HG03565 (cell line): ENCODE results near the gene CLECL1.
"Not testable (repeated sequence)": the region's sequence is repeated elsewhere in the genome, so short reads cannot be mapped to it uniquely, and the experiment has no call there.

Experiments
- ATAC-seq: cut with Tn5 transposase; IDR thresholded peaks from one replicate; pipeline ENCODE4 v1.9.1; 2021; ENCODE audit warnings: mild to moderate bottlenecking, moderate library complexity; ENCODE audit not compliant: unreplicated experiment

Gene CLECL1

GRCh38 chr12:9699269-9699897 is 33.5 kb downstream of the CLECL1 start:
- no peak for ATAC-seq

GRCh38 chr12:9698681-9699080 is 34.2 kb downstream of the CLECL1 start:
- ATAC-seq, result no peak

GRCh38 chr12:9697619-9698018 is 35.3 kb downstream of the CLECL1 start:
- no peak for ATAC-seq

- not testable (repeated sequence) for ATAC-seq
Measured at GRCh38 chr12:9695661-9696060, 37.2 kb downstream of the CLECL1 start.

GRCh38 chr12:9695150-9695549 is 37.7 kb downstream of the CLECL1 start:
- ATAC-seq, result not testable (repeated sequence)

- no peak for ATAC-seq
Measured at GRCh38 chr12:9694241-9694640, 38.7 kb downstream of the CLECL1 start.

- no peak for ATAC-seq
Measured at GRCh38 chr12:9692909-9693308, 40.0 kb downstream of the CLECL1 start.

GRCh38 chr12:9687228-9687627 is 45.7 kb downstream of the CLECL1 start:
- no peak for ATAC-seq

GRCh38 chr12:9685915-9686314 is 47.0 kb downstream of the CLECL1 start:
- no peak for ATAC-seq

- ATAC-seq, result not testable (repeated sequence)
Measured at GRCh38 chr12:9685366-9685765, 47.5 kb downstream of the CLECL1 start.

- ATAC-seq, result not testable (repeated sequence)
Measured at GRCh38 chr12:9682949-9683348, 49.9 kb downstream of the CLECL1 start.

- not testable (repeated sequence) for ATAC-seq
Measured at GRCh38 chr12:9682508-9682907, 50.4 kb downstream of the CLECL1 start.

- ATAC-seq, result no peak
Measured at GRCh38 chr12:9674226-9674590, 58.7 kb downstream of the CLECL1 start.

- no peak for ATAC-seq
Measured at GRCh38 chr12:9673404-9674225, 59.3 kb downstream of the CLECL1 start.
